Ovary (tissue), 3 donors: Measurements from ENCODE around the gene SRP68.

Experiments
- CTCF ChIP-seq, 3 donors: fragments of 450-650 bp in 2 of 3; fragments of 200-600 bp in 1 of 3; IDR thresholded peaks; one replicate each; pipeline versions ENCODE4 v1.5.1 to v1.8.0; 2016 to 2022; ENCODE audit warnings: antibody characterized with exemption in 3 of 3, mild to moderate bottlenecking in 1 of 3
- EP300 ChIP-seq: sonication (generic); formaldehyde crosslinking; IDR thresholded peaks from one replicate; pipeline ENCODE4 v1.6.1; 2017; ENCODE audit warnings: antibody characterized with exemption
- POLR2A ChIP-seq: fragments of 450-650 bp; IDR thresholded peaks from one replicate; pipeline ENCODE4 v1.6.1; 2017; ENCODE audit warnings: antibody characterized with exemption, mild to moderate bottlenecking, moderate library complexity
- donor health status: DM: no; HTN: no; CAD: no.

DNA sequence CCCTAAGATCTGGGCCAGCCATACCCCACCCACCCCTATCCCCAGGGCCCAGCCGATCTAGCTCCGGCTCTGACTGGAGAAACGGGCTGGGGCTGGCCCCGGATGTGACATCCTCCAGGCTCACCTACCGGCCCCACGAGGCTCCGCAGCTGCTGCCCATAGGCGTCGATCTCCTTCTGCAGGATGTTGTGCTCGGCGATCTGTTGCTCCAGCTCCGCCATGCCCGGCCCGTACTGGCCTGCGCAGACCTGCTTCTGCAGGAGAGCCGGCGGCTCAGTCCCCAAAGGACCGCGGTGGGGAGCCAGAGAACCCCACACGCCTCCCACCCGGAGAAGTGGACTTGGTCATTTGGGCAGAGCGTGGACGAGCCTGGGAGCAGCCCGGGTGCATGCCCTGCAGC lies 50.0 kb downstream of the SRP68 start:
- no peak for TF ChIP-seq POLR2A
- TF ChIP-seq EP300 = no peak
- TF ChIP-seq CTCF (IDR thresholded peaks at IDR 0.05) = no peak
